A549 (cell line): ENCODE results near the gene PUM1. TPM values are rescaled to one million over a fixed set of nuclear protein-coding genes. Genes with fewer than 3 reads are reported as not detected.

Source experiments
- ATOH8 ChIP-seq: fragments of 250-450 bp; sonication (Bioruptor Pico); IDR thresholded peaks from 2 replicates; pipeline ENCODE4 v1.5.0; 2020; ENCODE audit warnings: low read depth, mild to moderate bottlenecking, moderate library complexity
- CBX8 ChIP-seq: fragments of 200-600 bp; sonication (generic); IDR thresholded peaks from 2 replicates; pipeline ENCODE4 v1.6.1; 2016
- CEBPB ChIP-seq, 2 experiments: fragments of >200 bp in 1 of 2; sonication (Bioruptor Twin) in 1 of 2; formaldehyde crosslinking in 1 of 2; IDR thresholded peaks; 2 replicates each; pipeline ENCODE4 v1.6.1; 2012 to 2016
- CHD2 ChIP-seq: fragments of 150-350 bp; IDR thresholded peaks from 2 replicates; pipeline ENCODE4 v1.6.1; 2014; ENCODE audit warnings: low read length; ENCODE audit not compliant: partially characterized antibody
- CHD4 ChIP-seq: fragments of 200-600 bp; sonication (generic); IDR thresholded peaks from 2 replicates; pipeline ENCODE4 v1.6.1; 2016; ENCODE audit warnings: antibody characterized with exemption, mild to moderate bottlenecking, borderline replicate concordance
- EHMT2 ChIP-seq: fragments of 200-600 bp; sonication (generic); IDR thresholded peaks from 2 replicates; pipeline ENCODE4 v1.6.1; 2016; ENCODE audit warnings: antibody characterized with exemption, low read depth, mild to moderate bottlenecking, moderate library complexity
- HES2 ChIP-seq: fragments of >200 bp; sonication (Bioruptor Twin); formaldehyde crosslinking; IDR thresholded peaks from 2 replicates; pipeline ENCODE4 v1.6.1; 2016
- KDM5A ChIP-seq: fragments of 200-600 bp; sonication (generic); IDR thresholded peaks from 2 replicates; pipeline ENCODE4 v1.6.1; 2016; ENCODE audit warnings: antibody characterized with exemption, mild to moderate bottlenecking
- MAFK ChIP-seq: fragments of 450-650 bp; IDR thresholded peaks from 2 replicates; pipeline ENCODE4 v1.6.1; 2014; ENCODE audit not compliant: partially characterized antibody
- MAZ ChIP-seq: fragments of 150-350 bp; IDR thresholded peaks from 2 replicates; pipeline ENCODE4 v1.6.1; 2014; ENCODE audit warnings: antibody characterized with exemption, low read depth, low read length, borderline replicate concordance
- MYC ChIP-seq: IDR thresholded peaks from 2 replicates; pipeline ENCODE4 v1.6.1; 2012; ENCODE audit warnings: mild to moderate bottlenecking, inconsistent platforms, low read length, improper control_type of control experiment, borderline replicate concordance
- NFE2L2 ChIP-seq: fragments of 150-350 bp; conservative IDR thresholded peaks from 2 replicates; pipeline ENCODE4 v1.6.1; 2014; ENCODE audit warnings: low read length
- NPAS2 ChIP-seq: fragments of 250-450 bp; sonication (Bioruptor Pico); IDR thresholded peaks from 2 replicates; pipeline ENCODE4 v1.8.0; 2022; ENCODE audit warnings: mild to moderate bottlenecking, moderate library complexity, borderline replicate concordance
- REST ChIP-seq: fragments of 200-600 bp; sonication (generic); IDR thresholded peaks from 2 replicates; pipeline ENCODE4 v1.6.1; 2016; ENCODE audit warnings: antibody characterized with exemption, mild to moderate bottlenecking, moderate library complexity
- RFX5 ChIP-seq: fragments of 450-650 bp; IDR thresholded peaks from 2 replicates; pipeline ENCODE4 v1.7.1; 2014; ENCODE audit warnings: antibody characterized with exemption, mild to moderate bottlenecking, moderate library complexity
- RNF2 ChIP-seq: fragments of 200-600 bp; sonication (generic); IDR thresholded peaks from 2 replicates; pipeline ENCODE4 v1.6.1; 2016; ENCODE audit warnings: low read depth, mild to moderate bottlenecking, antibody characterized with exemption, moderate library complexity, borderline replicate concordance
- TFCP2L1 ChIP-seq: fragments of 250-450 bp; sonication (Bioruptor Pico); IDR thresholded peaks from 2 replicates; pipeline ENCODE4 v1.5.0; 2021; ENCODE audit warnings: mild to moderate bottlenecking
- ZC3H11A ChIP-seq: fragments of 450-650 bp; IDR thresholded peaks from 2 replicates; pipeline ENCODE4 v1.6.1; 2014; ENCODE audit warnings: antibody characterized with exemption, mild to moderate bottlenecking
- ZNF302 ChIP-seq: fragments of 250-450 bp; sonication (Bioruptor Pico); IDR thresholded peaks from 2 replicates; pipeline ENCODE4 v1.9.0; 2021; ENCODE audit warnings: inconsistent platforms, mild to moderate bottlenecking, moderate library complexity
- polyA plus RNA-seq, 4 experiments: library from polyadenylated mRNA; depleted of rRNA in 3 of 4; stranded (reverse); fragments of >200 nt; fragmentation: RNase III in 1 of 4; extraction: RNeasy Plus Mini Kit Qiagen cat#74134 plus additional on column Dnase treatment in 1 of 4; gene quantifications; 2 replicates in 3 of 4; 3 replicates in 1 of 4; pipeline ENCODE4 v1.2.3, GENCODE V29; 2011 to 2017
- TF ChIP-seq, protein P1 (sequence below): fragments of >200 bp; sonication (Bioruptor Twin); formaldehyde crosslinking; IDR thresholded peaks from 3 replicates; pipeline ENCODE4 v1.6.1; 2016
- TF ChIP-seq, protein P2 (sequence below): fragments of 150-350 bp; IDR thresholded peaks from 2 replicates; pipeline ENCODE4 v1.6.1; 2014; ENCODE audit warnings: low read depth, mild to moderate bottlenecking, low read length
- TF ChIP-seq, protein P3 (sequence below): fragments of 250-450 bp; sonication (Bioruptor Pico); IDR thresholded peaks from 2 replicates; pipeline ENCODE4 v1.5.0; 2021; ENCODE audit warnings: mild to moderate bottlenecking, moderate library complexity, borderline replicate concordance
- TF ChIP-seq, protein P4 (sequence below): IDR thresholded peaks from 2 replicates; pipeline ENCODE4 v1.6.1; 2012

Gene PUM1
- polyA plus RNA-seq, 2 of the 4 experiments (the other 2 are of a cell fraction), result 30.2 to 55.3 TPM

DNA sequence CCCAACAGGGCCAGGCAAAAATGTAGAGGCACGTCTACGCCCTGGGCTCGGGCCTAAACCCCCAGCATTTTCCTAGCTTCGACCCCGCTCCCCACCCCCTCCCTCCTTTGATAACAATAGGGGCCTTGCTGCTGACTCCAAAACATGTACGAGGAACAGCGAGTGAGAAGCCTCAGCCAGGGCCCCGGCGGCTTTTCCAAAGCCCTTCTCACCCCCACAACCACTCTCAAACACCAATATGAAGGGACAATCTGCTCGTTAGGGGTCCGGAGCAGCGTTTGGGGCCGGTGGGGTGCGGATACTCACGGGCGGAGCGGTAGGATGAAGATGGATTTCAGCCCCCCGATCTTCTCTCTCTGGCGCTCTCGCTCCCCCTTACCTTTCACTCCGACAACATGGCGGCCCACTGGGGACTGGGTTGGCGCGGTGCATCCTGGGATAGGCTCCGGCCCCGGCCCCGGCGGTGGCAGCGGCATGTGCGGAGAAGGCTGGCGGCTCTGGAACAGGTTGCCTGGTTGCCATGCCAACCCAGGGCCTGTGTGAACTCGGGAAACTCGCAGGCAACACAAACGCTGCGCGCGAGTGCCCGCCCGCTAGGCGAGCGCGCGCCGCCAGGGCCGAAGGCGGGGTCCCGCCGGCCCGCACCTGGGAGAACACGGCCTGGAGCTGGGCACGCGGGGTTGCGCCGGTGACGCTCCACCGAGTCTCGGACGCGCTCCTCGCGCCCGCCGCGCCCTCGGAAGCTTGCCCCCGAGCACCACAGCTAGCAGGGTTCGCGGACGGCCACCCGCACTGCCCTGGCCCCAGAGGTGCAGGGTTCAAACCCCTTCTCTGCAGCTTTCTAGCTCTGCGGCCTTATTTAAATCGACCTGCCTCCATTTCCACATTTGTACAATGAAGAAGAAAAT, at the start of gene PUM1 (continued):
- TF ChIP-seq NFE2L2 (no peak), MYC (peak; percentile 66; the same call in 1 of the 2 replicates), ATOH8 (CRISPR knock-in tag) (0 out of 2 replicates have a peak, but pooled peaks have one; percentile 18), RFX5 (peak; percentile 72), EHMT2 (no peak), CEBPB (IDR thresholded peaks at IDR 0.05) (no peak), ZC3H11A (no peak), CHD2 (no peak), HES2 (no peak), CBX8 (no peak), ZNF302 (CRISPR knock-in tag) (no peak), REST (no peak), CHD4 (no peak), KDM5A (no peak), TFCP2L1 (CRISPR knock-in tag) (no peak), NPAS2 (no peak), RNF2 (no peak), MAFK (no peak), MAZ (no peak)
- TF ChIP-seq, protein P1, sequence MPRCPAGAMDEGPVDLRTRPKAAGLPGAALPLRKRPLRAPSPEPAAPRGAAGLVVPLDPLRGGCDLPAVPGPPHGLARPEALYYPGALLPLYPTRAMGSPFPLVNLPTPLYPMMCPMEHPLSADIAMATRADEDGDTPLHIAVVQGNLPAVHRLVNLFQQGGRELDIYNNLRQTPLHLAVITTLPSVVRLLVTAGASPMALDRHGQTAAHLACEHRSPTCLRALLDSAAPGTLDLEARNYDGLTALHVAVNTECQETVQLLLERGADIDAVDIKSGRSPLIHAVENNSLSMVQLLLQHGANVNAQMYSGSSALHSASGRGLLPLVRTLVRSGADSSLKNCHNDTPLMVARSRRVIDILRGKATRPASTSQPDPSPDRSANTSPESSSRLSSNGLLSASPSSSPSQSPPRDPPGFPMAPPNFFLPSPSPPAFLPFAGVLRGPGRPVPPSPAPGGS, result peak; percentile 61; the same call in 2 of the 3 replicates
- TF ChIP-seq, protein P2, sequence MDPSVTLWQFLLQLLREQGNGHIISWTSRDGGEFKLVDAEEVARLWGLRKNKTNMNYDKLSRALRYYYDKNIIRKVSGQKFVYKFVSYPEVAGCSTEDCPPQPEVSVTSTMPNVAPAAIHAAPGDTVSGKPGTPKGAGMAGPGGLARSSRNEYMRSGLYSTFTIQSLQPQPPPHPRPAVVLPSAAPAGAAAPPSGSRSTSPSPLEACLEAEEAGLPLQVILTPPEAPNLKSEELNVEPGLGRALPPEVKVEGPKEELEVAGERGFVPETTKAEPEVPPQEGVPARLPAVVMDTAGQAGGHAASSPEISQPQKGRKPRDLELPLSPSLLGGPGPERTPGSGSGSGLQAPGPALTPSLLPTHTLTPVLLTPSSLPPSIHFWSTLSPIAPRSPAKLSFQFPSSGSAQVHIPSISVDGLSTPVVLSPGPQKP, result no peak
- TF ChIP-seq, protein P3, sequence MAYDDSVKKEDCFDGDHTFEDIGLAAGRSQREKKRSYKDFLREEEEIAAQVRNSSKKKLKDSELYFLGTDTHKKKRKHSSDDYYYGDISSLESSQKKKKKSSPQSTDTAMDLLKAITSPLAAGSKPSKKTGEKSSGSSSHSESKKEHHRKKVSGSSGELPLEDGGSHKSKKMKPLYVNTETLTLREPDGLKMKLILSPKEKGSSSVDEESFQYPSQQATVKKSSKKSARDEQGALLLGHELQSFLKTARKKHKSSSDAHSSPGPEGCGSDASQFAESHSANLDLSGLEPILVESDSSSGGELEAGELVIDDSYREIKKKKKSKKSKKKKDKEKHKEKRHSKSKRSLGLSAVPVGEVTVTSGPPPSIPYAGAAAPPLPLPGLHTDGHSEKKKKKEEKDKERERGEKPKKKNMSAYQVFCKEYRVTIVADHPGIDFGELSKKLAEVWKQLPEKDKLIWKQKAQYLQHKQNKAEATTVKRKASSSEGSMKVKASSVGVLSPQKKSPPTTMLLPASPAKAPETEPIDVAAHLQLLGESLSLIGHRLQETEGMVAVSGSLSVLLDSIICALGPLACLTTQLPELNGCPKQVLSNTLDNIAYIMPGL (CRISPR knock-in tag), result no peak
- TF ChIP-seq, protein P4, sequence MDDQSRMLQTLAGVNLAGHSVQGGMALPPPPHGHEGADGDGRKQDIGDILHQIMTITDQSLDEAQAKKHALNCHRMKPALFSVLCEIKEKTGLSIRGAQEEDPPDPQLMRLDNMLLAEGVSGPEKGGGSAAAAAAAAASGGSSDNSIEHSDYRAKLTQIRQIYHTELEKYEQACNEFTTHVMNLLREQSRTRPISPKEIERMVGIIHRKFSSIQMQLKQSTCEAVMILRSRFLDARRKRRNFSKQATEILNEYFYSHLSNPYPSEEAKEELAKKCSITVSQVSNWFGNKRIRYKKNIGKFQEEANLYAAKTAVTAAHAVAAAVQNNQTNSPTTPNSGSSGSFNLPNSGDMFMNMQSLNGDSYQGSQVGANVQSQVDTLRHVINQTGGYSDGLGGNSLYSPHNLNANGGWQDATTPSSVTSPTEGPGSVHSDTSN, result no peak
